HCT116 (cell line): ENCODE results near the gene PHTF1.

Experiments used
- CBX3 ChIP-seq: IDR thresholded peaks from 2 replicates; pipeline ENCODE4 v1.6.1; 2012; ENCODE audit warnings: low read depth
- CTCF ChIP-seq, 3 experiments: fragments of 200-600 bp in 1 of 3; sonication (generic) in 1 of 3; IDR thresholded peaks in 2 of 3; conservative IDR thresholded peaks in 1 of 3; 2 replicates each; pipeline ENCODE4 v1.5.1; 2012 to 2017; ENCODE audit warnings: low read depth in 2 of 3, low read length in 2 of 3, antibody characterized with exemption in 1 of 3, borderline replicate concordance in 1 of 3, control low read depth in 1 of 3, mild to moderate bottlenecking in 1 of 3, mixed read lengths in 1 of 3, mixed run types in 1 of 3, moderate library complexity in 1 of 3; ENCODE audit not compliant: insufficient read depth in 1 of 3
- EGR1 ChIP-seq: IDR thresholded peaks from 2 replicates; pipeline ENCODE4 v1.6.1; 2012; ENCODE audit warnings: low read depth
- EZH2 ChIP-seq: fragments of 200-600 bp; sonication (generic); IDR thresholded peaks from 2 replicates; pipeline ENCODE4 v1.6.1; 2017; ENCODE audit warnings: antibody characterized with exemption, mixed run types
- EZH2phosphoT487 ChIP-seq: fragments of 200-600 bp; IDR thresholded peaks from 2 replicates; pipeline ENCODE4 v1.6.1; 2018; ENCODE audit warnings: antibody characterized with exemption, borderline replicate concordance
- FOSL1 ChIP-seq: IDR thresholded peaks from 2 replicates; pipeline ENCODE4 v1.6.1; 2012; ENCODE audit warnings: low read depth
- POLR2A ChIP-seq: IDR thresholded peaks from 2 replicates; pipeline ENCODE4 v1.7.0; 2011; ENCODE audit warnings: borderline replicate concordance; ENCODE audit not compliant: insufficient read depth, insufficient read length; ENCODE audit errors: extremely low read depth
- POLR2AphosphoS5 ChIP-seq: IDR thresholded peaks from 2 replicates; pipeline ENCODE4 v1.6.1; 2011; ENCODE audit warnings: mild to moderate bottlenecking, low read depth, low read length, moderate library complexity
- RAD21 ChIP-seq: IDR thresholded peaks from 2 replicates; pipeline ENCODE4 v1.6.1; 2012; ENCODE audit warnings: low read depth, mild to moderate bottlenecking
- YY1 ChIP-seq: IDR thresholded peaks from 2 replicates; pipeline ENCODE4 v1.6.1; 2011; ENCODE audit warnings: low read length, low read depth, moderate library complexity, mild to moderate bottlenecking; ENCODE audit not compliant: insufficient replicate concordance; ENCODE audit errors: extremely low read depth
- ZNF274 ChIP-seq: fragments of 200-500 bp; sonication (Bioruptor generic); IDR thresholded peaks from 2 replicates; pipeline ENCODE4 v1.6.1; 2014; ENCODE audit warnings: mild to moderate bottlenecking, low read depth, low read length, inconsistent platforms
- TF ChIP-seq, protein P1 (sequence below): IDR thresholded peaks from 2 replicates; pipeline ENCODE4 v1.6.1; 2012
- TF ChIP-seq, protein P2 (sequence below): IDR thresholded peaks from 2 replicates; pipeline ENCODE4 v1.6.1; 2011; ENCODE audit warnings: mild to moderate bottlenecking, low read length, moderate library complexity; ENCODE audit not compliant: insufficient replicate concordance; ENCODE audit errors: extremely low read depth

- TF ChIP-seq RAD21 (no peak), CTCF (IDR thresholded peaks at IDR 0.05 in 2 of 3, conservative IDR thresholded peaks at IDR 0.05 in 1 of 3; ENCODE audit: borderline replicate concordance in 1 of 3, insufficient read depth in 1 of 3, low read depth in 2 of 3, low read length in 2 of 3) (no peak), EZH2 (no peak), POLR2A (no peak), EGR1 (no peak), POLR2AphosphoS5 (no peak), YY1 (no peak), FOSL1 (no peak), CBX3 (no peak), ZNF274 (no peak), EZH2phosphoT487 (no peak)
- TF ChIP-seq, protein P1, sequence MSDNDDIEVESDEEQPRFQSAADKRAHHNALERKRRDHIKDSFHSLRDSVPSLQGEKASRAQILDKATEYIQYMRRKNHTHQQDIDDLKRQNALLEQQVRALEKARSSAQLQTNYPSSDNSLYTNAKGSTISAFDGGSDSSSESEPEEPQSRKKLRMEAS: no peak
- TF ChIP-seq, protein P2, sequence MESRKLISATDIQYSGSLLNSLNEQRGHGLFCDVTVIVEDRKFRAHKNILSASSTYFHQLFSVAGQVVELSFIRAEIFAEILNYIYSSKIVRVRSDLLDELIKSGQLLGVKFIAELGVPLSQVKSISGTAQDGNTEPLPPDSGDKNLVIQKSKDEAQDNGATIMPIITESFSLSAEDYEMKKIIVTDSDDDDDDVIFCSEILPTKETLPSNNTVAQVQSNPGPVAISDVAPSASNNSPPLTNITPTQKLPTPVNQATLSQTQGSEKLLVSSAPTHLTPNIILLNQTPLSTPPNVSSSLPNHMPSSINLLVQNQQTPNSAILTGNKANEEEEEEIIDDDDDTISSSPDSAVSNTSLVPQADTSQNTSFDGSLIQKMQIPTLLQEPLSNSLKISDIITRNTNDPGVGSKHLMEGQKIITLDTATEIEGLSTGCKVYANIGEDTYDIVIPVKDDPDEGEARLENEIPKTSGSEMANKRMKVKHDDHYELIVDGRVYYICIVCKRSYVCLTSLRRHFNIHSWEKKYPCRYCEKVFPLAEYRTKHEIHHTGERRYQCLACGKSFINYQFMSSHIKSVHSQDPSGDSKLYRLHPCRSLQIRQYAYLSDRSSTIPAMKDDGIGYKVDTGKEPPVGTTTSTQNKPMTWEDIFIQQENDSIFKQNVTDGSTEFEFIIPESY: no peak
These were observed 94.2 kb downstream of the PHTF1 start for GRCh38 chr1:113665071-113665470.
